T47D (cell line): ENCODE results near the gene SPDL1.

Experiments
- DNase-seq, 2 experiments: peaks; one replicate each; pipeline versions ENCODE4 v3.0.0 to v3.0.0-alpha.2; 2011 to 2012; ENCODE audit warnings: low read depth in 1 of 2, low spot score in 1 of 2
- JUND ChIP-seq: IDR thresholded peaks from 2 replicates; pipeline ENCODE4 v1.6.1; 2012; ENCODE audit warnings: low read depth
- in situ Hi-C: cut with HindIII; loops from 2 replicates; pipeline ENCODE4 v1.10.0; 2016; ENCODE audit warnings: low sequenced_read_pairs, low pct_unique_long_range_greater_than_20kb

Gene SPDL1

DNA sequence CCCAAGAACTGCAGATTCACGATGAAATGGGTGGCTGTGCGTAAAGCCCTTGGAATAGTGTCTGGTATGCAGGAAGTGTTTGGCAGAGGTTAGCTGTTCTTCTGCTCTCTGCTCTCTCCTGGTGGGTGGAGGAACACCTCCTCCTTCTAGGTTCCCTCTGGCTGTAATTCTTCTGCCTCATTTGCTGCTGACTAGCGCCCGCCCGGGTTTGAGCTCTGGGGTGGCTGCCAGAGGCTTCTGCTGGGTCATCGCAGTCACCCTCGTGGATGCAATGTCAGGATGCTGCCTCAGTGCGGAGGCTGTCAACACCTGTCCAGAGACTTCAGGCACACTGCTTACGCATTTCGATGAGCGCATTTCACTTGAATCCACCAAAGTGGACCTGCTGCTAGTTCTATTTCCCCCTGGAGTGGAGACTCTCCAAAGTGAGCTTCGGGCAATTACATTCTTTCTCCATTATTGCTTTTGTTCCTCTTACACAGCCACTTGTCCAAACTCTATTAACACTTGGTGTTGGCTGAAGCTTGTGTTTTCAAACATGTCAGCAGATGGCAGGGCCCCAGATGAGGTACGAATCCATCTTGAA is 65.2 kb downstream of the SPDL1 start:
- no peak for TF ChIP-seq JUND
- DNase-seq, result no peak
- in situ Hi-C loops, result no loop called here

DNA sequence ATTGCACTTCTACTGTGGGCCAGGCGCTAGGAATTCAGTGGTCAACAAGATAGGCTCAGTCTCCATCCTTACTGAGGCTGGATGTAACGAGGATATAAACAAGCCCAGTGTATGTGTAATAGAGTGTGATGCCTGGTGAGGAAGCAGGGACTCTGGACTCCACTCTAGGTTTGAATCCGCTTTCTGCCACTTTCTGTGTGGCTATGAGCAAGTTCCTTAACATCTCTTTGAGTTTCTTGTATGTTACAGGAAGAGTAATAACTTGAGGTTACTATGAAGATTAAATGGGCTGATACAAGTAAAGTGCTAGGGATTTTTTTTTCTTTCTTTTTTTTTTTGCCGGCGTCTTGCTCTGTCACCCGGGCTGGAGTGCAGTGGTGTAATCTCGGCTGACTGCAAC is 65.9 kb downstream of the SPDL1 start:
- no peak for TF ChIP-seq JUND
- in situ Hi-C loops, result no loop called here
- no peak for DNase-seq

DNA sequence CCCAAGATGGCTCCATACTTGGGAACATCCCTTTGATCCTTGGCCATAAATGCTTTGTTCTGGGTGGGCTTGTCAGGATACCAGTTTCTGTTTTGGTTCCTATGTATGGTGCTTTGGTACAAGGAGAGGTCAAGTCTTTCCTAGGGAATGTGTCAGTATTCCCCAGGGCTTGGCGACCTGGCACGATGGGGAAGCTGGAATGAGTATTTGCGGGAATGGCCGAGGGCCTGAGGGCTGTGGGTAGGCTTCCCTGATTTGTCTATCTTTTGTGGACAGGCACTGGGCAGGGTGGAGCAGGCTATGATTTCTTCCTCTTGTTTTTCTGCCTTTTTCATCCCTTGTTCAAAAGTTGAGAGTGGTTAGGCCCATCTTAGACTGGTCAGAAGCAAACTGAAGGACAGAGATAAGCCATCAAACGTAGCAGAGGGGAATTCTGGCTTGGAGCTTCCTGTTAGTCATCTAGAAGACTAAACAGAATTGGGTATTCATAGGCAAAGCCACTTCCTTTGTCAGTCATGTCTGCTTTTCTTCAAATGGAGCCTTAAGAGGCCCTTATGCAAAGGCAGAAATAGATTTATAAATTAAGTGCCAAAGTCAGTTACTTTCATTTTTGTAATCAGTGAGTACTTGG is 67.2 kb downstream of the SPDL1 start:
- TF ChIP-seq JUND, result no peak
- no peak for DNase-seq
- in situ Hi-C loops, result no loop called here

DNA sequence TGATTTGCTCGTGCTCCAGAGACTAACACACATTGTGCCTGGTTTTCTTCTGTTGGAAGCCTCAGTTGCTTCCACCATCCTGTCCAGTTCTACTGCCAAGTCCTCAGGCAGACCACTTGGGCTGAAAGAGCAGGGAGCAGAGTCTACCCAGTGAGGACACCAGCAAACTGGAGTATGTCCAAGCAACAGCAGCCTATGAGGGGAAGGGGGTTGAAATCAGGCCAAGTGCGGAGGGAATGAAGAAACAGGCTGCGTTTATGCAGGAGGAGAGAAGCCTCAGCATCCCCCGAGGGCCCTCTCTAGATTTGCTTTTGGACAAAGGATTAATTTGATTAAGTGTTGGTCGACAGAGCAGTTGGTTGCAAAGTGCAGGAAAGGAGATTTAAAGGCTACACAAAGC is 68.0 kb downstream of the SPDL1 start:
- DNase-seq, result no peak
- in situ Hi-C loops, result no loop called here
- TF ChIP-seq JUND, result no peak

DNA sequence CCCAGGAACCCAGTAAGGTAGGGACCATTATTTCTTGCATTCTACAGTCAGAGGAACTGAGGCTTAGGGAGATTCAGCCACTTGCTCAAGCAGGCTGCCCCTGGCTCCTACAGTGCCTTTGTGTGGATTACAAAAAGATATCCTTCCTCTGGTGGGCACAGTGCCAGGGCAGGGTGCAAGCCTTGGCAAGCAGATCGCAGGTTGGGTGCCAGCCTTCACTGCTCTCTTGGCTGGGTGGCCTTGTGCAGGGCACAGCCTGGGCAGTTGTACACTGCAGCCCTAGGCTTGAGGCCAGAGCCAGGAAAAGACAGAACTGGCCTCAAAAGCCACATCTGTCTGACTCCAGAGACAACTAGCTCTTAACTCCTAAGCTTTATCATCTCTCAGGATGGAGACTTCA is 68.5 kb downstream of the SPDL1 start:
- no peak for DNase-seq

DNA sequence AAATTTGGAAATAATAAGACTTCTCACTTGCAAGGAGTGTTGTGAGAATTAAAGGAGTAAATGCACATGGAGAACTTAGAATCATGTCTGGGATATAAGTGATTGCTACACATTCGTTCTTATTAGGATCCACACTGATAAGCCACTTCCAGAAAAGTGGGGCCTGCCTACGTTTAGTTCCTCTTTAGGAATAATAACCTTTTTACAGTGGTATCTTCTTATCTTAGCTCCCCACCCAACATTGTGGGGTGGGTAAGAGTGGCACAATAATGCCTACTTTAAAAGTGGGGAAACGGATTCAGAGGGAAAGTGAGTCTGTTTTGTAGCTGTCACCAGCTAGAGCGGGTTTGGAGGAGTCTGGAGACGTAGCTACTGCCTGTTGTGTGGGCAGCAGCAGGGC is 69.5 kb downstream of the SPDL1 start:
- DNase-seq, result no peak
- TF ChIP-seq JUND, result no peak
- in situ Hi-C loops, result no loop called here

More for the DNA sequence above, 68.5 kb downstream of the SPDL1 start:
- in situ Hi-C loops, result no loop called here
- no peak for TF ChIP-seq JUND
